C4-2B (cell line): ENCODE measurements around the gene CTNNBL1.

ENCODE experiments used
- H3K27ac ChIP-seq: fragments of 450-650 bp; 2 replicates; pipeline ENCODE4 v1.5.1; 2017
- ZFX ChIP-seq: fragments of 450-650 bp; IDR thresholded peaks from 2 replicates; pipeline ENCODE4 v1.6.1; 2017
- TF ChIP-seq, protein P1 (sequence below): fragments of 450-650 bp; conservative IDR thresholded peaks from 2 replicates; pipeline ENCODE4 v1.5.1; 2017; ENCODE audit warnings: mild to moderate bottlenecking

Gene CTNNBL1

GRCh38 chr20:37882961-37883712 is 189.3 kb downstream of the CTNNBL1 start:
- TF ChIP-seq ZFX, result no peak
- TF ChIP-seq, protein P1, sequence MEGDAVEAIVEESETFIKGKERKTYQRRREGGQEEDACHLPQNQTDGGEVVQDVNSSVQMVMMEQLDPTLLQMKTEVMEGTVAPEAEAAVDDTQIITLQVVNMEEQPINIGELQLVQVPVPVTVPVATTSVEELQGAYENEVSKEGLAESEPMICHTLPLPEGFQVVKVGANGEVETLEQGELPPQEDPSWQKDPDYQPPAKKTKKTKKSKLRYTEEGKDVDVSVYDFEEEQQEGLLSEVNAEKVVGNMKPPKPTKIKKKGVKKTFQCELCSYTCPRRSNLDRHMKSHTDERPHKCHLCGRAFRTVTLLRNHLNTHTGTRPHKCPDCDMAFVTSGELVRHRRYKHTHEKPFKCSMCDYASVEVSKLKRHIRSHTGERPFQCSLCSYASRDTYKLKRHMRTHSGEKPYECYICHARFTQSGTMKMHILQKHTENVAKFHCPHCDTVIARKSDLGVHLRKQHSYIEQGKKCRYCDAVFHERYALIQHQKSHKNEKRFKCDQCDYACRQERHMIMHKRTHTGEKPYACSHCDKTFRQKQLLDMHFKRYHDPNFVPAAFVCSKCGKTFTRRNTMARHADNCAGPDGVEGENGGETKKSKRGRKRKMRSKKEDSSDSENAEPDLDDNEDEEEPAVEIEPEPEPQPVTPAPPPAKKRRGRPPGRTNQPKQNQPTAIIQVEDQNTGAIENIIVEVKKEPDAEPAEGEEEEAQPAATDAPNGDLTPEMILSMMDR, result no peak
- no peak overlapping the region for H3K27ac ChIP-seq

DNA sequence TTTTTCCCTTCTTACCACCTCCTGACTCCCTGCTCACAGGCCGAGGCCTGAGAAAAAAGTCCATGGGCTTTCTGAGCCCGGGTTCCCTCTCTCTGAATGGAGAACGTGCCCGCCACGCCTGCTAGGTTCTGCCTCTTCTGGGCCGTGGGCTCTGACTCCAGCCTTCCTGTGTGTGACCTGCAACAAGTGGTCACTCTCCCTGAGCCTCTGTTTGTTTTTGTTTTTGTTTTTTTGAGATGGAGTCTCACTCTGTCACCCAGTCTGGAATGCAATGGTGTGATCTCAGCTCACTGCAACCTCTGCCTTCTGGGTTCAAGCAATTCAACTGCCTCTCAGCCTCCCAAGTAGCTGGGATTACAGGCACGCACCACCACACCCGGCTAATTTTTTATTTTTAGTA is 191.2 kb downstream of the CTNNBL1 start:
- TF ChIP-seq, protein P1, result no peak
- TF ChIP-seq ZFX, result no peak
- no peak overlapping the region for H3K27ac ChIP-seq

DNA sequence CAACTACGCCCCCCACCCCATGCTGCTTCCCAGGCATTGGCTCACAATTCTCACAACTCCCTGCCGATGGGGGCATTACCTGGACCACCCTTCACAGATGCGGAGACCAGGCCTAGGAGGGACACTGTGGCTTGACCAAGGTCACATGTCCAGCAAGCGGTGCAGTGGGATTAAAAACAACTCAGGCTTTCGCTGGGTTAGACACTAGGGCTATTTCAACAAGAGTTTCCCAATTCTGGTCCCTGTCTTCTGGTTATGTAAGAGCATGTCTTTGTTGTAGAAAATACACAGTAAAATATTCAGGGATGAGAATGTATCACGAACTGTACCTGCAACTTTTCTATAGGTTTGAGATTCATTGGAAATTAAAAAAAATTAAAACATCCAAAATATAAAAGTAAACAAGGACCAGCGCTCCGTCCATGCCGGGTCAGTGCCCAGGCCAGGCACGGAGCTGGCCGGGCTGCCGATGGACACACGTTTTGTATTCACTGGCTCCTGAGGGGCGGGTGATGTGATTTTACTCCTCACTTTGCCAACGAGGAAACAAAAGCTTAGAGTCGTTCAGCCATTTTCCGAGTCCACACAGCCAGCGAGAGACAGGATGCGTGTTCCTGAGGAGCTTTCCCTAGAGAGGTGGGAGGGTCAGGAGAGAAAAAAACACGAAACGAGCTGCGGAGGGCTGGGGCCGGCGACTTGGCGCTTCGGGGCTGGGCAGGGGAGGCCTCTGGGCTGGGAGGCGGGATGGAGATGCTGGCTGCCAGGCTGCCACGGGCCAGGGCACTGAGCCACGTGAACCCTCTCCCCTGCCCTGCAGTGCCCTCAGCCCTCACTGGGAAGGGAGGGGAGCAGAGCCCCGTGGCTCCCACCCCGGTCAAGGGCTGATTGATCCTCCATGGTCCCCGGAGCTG is 192.0 kb downstream of the CTNNBL1 start:
- TF ChIP-seq, protein P1, result no peak
- no peak for TF ChIP-seq ZFX
- no peak overlapping the region for H3K27ac ChIP-seq

GRCh38 chr20:37886851-37887297 is 193.0 kb downstream of the CTNNBL1 start:
- H3K27ac ChIP-seq, result no peak overlapping the region
- TF ChIP-seq, protein P1, result no peak
- TF ChIP-seq ZFX, result no peak

DNA sequence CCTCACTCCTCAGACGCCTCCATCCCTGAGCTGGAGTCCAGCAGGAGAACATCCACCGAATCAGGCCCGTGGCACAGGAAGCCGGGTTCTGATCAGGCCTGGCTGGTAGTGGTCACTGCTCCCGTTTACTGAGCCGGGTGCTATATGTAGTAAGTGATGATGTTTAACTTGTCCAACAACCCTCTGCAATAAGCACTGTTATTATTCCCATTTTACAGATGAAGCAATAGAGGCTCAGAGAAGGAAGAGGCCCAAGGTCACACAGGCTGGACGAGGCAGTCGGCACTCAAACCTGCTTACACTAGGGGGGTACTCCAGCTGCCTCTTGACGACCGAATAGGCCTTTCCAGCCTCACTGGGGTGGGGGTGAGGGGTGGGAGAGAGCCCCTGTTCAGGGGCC is 194.8 kb downstream of the CTNNBL1 start:
- no peak for TF ChIP-seq ZFX
- TF ChIP-seq, protein P1, result no peak
- no peak overlapping the region for H3K27ac ChIP-seq

DNA sequence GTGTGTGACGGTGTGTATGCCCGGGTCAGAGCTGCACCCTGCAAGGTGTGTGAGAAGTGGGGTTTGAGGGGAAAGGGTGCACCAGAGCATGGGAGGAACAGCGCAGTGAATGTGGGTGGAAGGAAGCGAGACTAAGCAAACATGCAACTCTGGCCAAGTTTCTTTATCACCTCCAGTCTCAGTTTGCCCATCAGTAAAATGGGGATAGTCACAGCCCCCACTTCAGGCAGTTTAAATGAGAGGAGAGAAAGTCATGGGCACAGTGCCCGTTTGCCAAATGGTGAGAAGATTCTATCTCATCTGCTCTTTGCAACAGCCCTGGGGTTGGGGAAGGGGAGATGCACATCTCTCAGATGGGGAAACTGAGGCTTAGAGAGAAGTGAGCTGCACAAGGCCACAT is 196.3 kb downstream of the CTNNBL1 start:
- H3K27ac ChIP-seq, result no peak overlapping the region
- no peak for TF ChIP-seq ZFX
- TF ChIP-seq, protein P1, result no peak

GRCh38 chr20:37890643-37891042 is 196.8 kb downstream of the CTNNBL1 start:
- TF ChIP-seq, protein P1, result no peak
- no peak for TF ChIP-seq ZFX
- no peak overlapping the region for H3K27ac ChIP-seq
